SU-DHL-6 (cell line): Measurements from ENCODE around the gene SNRNP48.

ENCODE experiments used
- H2AFZ ChIP-seq: fragments of 200-600 bp; sonication (generic); 2 replicates; pipeline ENCODE4 v1.6.1; 2014; ENCODE audit warnings: low read depth, mild to moderate bottlenecking, moderate library complexity, mixed read lengths, antibody characterized with exemption, low read length; ENCODE audit not compliant: severe bottlenecking
- H3F3A ChIP-seq: fragments of 200-600 bp; shearing (Covaris generic); 2 replicates; pipeline ENCODE4 v1.6.0; 2016; ENCODE audit warnings: antibody characterized with exemption, mild to moderate bottlenecking; ENCODE audit not compliant: insufficient read depth
- H3K27ac ChIP-seq: fragments of 200-600 bp; sonication (generic); 2 replicates; pipeline ENCODE4 v1.5.1; 2016; ENCODE audit warnings: low read depth, mild to moderate bottlenecking, low read length, moderate library complexity, mixed read lengths
- H3K27me3 ChIP-seq: fragments of 200-600 bp; sonication (generic), shearing (Covaris generic); 2 replicates; pipeline ENCODE4 v1.6.0; 2014; ENCODE audit warnings: mild to moderate bottlenecking, low read length
- H3K36me3 ChIP-seq: fragments of 200-600 bp; sonication (generic); 2 replicates; pipeline ENCODE4 v1.6.1; 2014; ENCODE audit warnings: mild to moderate bottlenecking, low read length, mixed read lengths
- H3K4me2 ChIP-seq: fragments of 300-600, 200-600 bp; shearing (Covaris generic), sonication (generic); 2 replicates; pipeline ENCODE4 v1.6.0; 2014; ENCODE audit warnings: low read length, low read depth, mild to moderate bottlenecking; ENCODE audit not compliant: poor library complexity, severe bottlenecking
- H3K4me3 ChIP-seq: fragments of 200-600 bp; sonication (generic); 2 replicates; pipeline ENCODE4 v1.5.1; 2014; ENCODE audit warnings: antibody characterized with exemption, low read length, mild to moderate bottlenecking, mixed read lengths; ENCODE audit not compliant: insufficient read depth, poor library complexity, severe bottlenecking
- H3K79me2 ChIP-seq: fragments of 200-600 bp; sonication (generic); 2 replicates; pipeline ENCODE4 v1.6.1; 2014; ENCODE audit warnings: mild to moderate bottlenecking, low read length, moderate library complexity; ENCODE audit not compliant: insufficient read depth
- H3K9ac ChIP-seq: fragments of 200-600 bp; sonication (generic); 2 replicates; pipeline ENCODE4 v1.7.0; 2014; ENCODE audit warnings: mild to moderate bottlenecking, low read length
- H3K9me2 ChIP-seq: fragments of 200-600 bp; sonication (generic); replicated peaks from 2 replicates; pipeline ENCODE4 v1.6.1; 2014; ENCODE audit warnings: low read length; ENCODE audit not compliant: insufficient read depth
- H3K9me3 ChIP-seq: fragments of 200-600 bp; sonication (generic); 2 replicates; pipeline ENCODE4 v1.6.1; 2014; ENCODE audit warnings: low read length, mixed read lengths; ENCODE audit not compliant: insufficient read depth
- H4K20me1 ChIP-seq: fragments of 200-600 bp; sonication (generic); 2 replicates; pipeline ENCODE4 v1.6.1; 2014; ENCODE audit warnings: low read depth, mild to moderate bottlenecking, antibody characterized with exemption, low read length, moderate library complexity, mixed read lengths
- CTCF ChIP-seq: fragments of 200-600 bp; sonication (generic); IDR thresholded peaks from one replicate; pipeline ENCODE4 v1.5.1; 2017; ENCODE audit warnings: antibody characterized with exemption, mild to moderate bottlenecking, low read length, moderate library complexity; ENCODE audit not compliant: insufficient read depth, poor library complexity, severe bottlenecking
- EZH2phosphoT487 ChIP-seq: fragments of 200-600 bp; sonication (generic), shearing (Covaris generic); conservative IDR thresholded peaks from 2 replicates; pipeline ENCODE4 v1.6.1; 2018; ENCODE audit warnings: mild to moderate bottlenecking, antibody characterized with exemption, low read length, moderate library complexity, mixed read lengths

The SNRNP48 gene

GRCh38 chr6:7580927-7581618 is 8.9 kb upstream of the SNRNP48 start:
- Histone ChIP-seq H3K4me3 (no peak overlapping the region), H3K9me3 (no peaks in the 10 kb centered on the region), H3K79me2 (no peaks in the 10 kb centered on the region), H3K9me2 (no peaks in the 10 kb centered on the region), H4K20me1 (no peaks in the 10 kb centered on the region), H3K4me2 (no peak overlapping the region), H3K36me3 (no peaks in the 10 kb centered on the region), H3K27me3 (no peaks in the 10 kb centered on the region), H3F3A (no peaks in the 10 kb centered on the region), H2AFZ (no peak overlapping the region), H3K9ac (no peak overlapping the region), H3K27ac (no peak overlapping the region)
- TF ChIP-seq CTCF: no peak
- TF ChIP-seq EZH2phosphoT487: no peak

- Histone ChIP-seq H3K9me2 (no peaks in the 10 kb centered on the region), H4K20me1 (no peaks in the 10 kb centered on the region), H3K4me2 (no peak overlapping the region), H3K9ac (no peak overlapping the region), H2AFZ (no peak overlapping the region), H3K4me3 (no peak overlapping the region), H3K27me3 (no peaks in the 10 kb centered on the region), H3K36me3 (no peaks in the 10 kb centered on the region), H3K79me2 (peaks cover 4% of the 10 kb centered on the region), H3K27ac (no peak overlapping the region), H3K9me3 (no peaks in the 10 kb centered on the region), H3F3A (no peaks in the 10 kb centered on the region)
- no peak for TF ChIP-seq CTCF
- TF ChIP-seq EZH2phosphoT487: no peak
Observed at GRCh38 chr6:7585287-7585930, 4.6 kb upstream of the SNRNP48 start.

GRCh38 chr6:7587631-7588100 is 2.3 kb upstream of the SNRNP48 start:
- no peak for TF ChIP-seq CTCF
- TF ChIP-seq EZH2phosphoT487: no peak
- Histone ChIP-seq H3K9me3 (no peaks in the 10 kb centered on the region), H3K9ac (no peak overlapping the region), H3K79me2 (peaks cover 26% of the 10 kb centered on the region), H3K27ac (no peak overlapping the region), H3K4me3 (no peak overlapping the region), H2AFZ (no peak overlapping the region), H3K9me2 (no peaks in the 10 kb centered on the region), H3K27me3 (no peaks in the 10 kb centered on the region), H3F3A (no peaks in the 10 kb centered on the region), H4K20me1 (peaks cover 18% of the 10 kb centered on the region), H3K4me2 (no peak overlapping the region), H3K36me3 (0 out of 2 replicates have a peak, but pooled peaks cover 4% of the 10 kb centered on the region)
